Esophagus squamous epithelium (tissue), 5 donors: ENCODE data around the gene N4BP2L2. TPM values are rescaled to one million over a fixed set of nuclear protein-coding genes. Genes with fewer than 3 reads are reported as not detected.

Experiments
- DNase-seq: peaks from one replicate; lab custom pipeline; 2025; lab: John Stamatoyannopoulos, UW
- H3K27ac ChIP-seq, 4 donors: fragments of 200-600 bp; sonication (generic); one replicate each; pipeline ENCODE4 v1.5.1; 2016 to 2019; ENCODE audit warnings: mild to moderate bottlenecking in 1 of 4
- H3K27me3 ChIP-seq, 4 donors: fragments of 200-600 bp; sonication (generic); 1 replicate in 3 of 4; 2 replicates in 1 of 4; pipeline versions ENCODE4 v1.5.1 to v1.6.0; 2017 to 2021; ENCODE audit warnings: antibody characterized with exemption in 1 of 4
- H3K36me3 ChIP-seq, 3 donors: fragments of 200-600 bp; sonication (generic); one replicate each; pipeline ENCODE4 v1.5.1; 2016 to 2019
- H3K4me1 ChIP-seq, 3 donors: fragments of 200-600 bp; sonication (generic); one replicate each; pipeline ENCODE4 v1.5.1; 2017 to 2019
- H3K4me3 ChIP-seq, 4 donors: fragments of 200-600 bp; sonication (generic); 1 replicate in 3 of 4; 2 replicates in 1 of 4; pipeline ENCODE4 v1.5.1; 2016 to 2019; ENCODE audit warnings: mild to moderate bottlenecking in 2 of 4, moderate library complexity in 1 of 4
- H3K9me3 ChIP-seq, 3 donors: fragments of 200-600 bp; sonication (generic); one replicate each; pipeline ENCODE4 v1.5.1; 2016 to 2019
- CTCF ChIP-seq, 6 experiments: fragments of 450-650 bp in 4 of 6; fragments of 200-600 bp in 2 of 6; sonication (generic) in 2 of 6; IDR thresholded peaks; one replicate each; pipeline ENCODE4 v1.5.1; 2016 to 2019; ENCODE audit warnings: antibody characterized with exemption in 6 of 6, mild to moderate bottlenecking in 4 of 6, moderate library complexity in 4 of 6
- POLR2A ChIP-seq, 4 donors: fragments of 450-650 bp; IDR thresholded peaks; one replicate each; pipeline ENCODE4 v1.6.1; 2017; ENCODE audit warnings: antibody characterized with exemption in 4 of 4, mild to moderate bottlenecking in 4 of 4, moderate library complexity in 3 of 4
- WGBS, 2 donors: methylation state at CpG; one replicate each; pipeline ENCODE4 v1.1.5; 2018; 5-methylcytosine and 5-hydroxymethylcytosine counted together
- intact Hi-C: fragments of 100-400 bp; cut with DNase I; formaldehyde crosslinking; loops from one replicate; pipeline ENCODE4 v1.15.0; 2022
- total RNA-seq, 4 donors: library from RNA; depleted of rRNA; stranded (reverse); fragments of >200 nt; gene quantifications; one replicate each; pipeline ENCODE4 v1.1.0, GENCODE V29; 2016
- donor health status: DM: yes; HTN: yes; CAD: no.

Gene N4BP2L2
- total RNA-seq, 4 donors from 2014 or later = 32.8 to 136 (median 50.3) TPM

- H3K27me3 ChIP-seq = peaks cover 0 to 2% (median 0%) of the 10 kb centered on the region in 4 donors
- TF ChIP-seq CTCF (IDR thresholded peaks at IDR 0.05) = no peak
- no peak for TF ChIP-seq POLR2A (IDR thresholded peaks at IDR 0.05)
- no peaks in the 10 kb centered on the region for H3K9me3 ChIP-seq
- 82 to 89% methylated on average over 2 of the region's 2 CpGs for WGBS, 2 donors
- H3K4me3 ChIP-seq = no peak overlapping the region
- no peaks in the 10 kb centered on the region for H3K36me3 ChIP-seq
- peaks cover 3 to 11% (median 6%) of the 10 kb centered on the region in 3 donors for H3K4me1 ChIP-seq
- no peak for DNase-seq
- intact Hi-C loops = no loop called here
- H3K27ac ChIP-seq = no peak overlapping the region
Measured at GRCh38 chr13:32542221-32542620, 3.6 kb upstream of the N4BP2L2 start.

GRCh38 chr13:32538143-32538620 lies 413 bp downstream of the N4BP2L2 start:
- peaks cover 9 to 51% (median 15%) of the 10 kb centered on the region in 3 donors for H3K4me1 ChIP-seq
- no peak for TF ChIP-seq CTCF (IDR thresholded peaks at IDR 0.05)
- no peak for TF ChIP-seq POLR2A (IDR thresholded peaks at IDR 0.05)
- intact Hi-C loops = loop anchor here (10.0 kb wide), 1 partner anchor 47 kb away; the partner anchor contains the start of gene PDS5B
- H3K4me3 ChIP-seq = peak overlapping the region; percentile 53 to 92 (median 74)
- no peak for DNase-seq
- H3K9me3 ChIP-seq = no peaks in the 10 kb centered on the region
- peaks cover 0 to 19% (median 0%) of the 10 kb centered on the region in 3 donors for H3K36me3 ChIP-seq
- no peaks in the 10 kb centered on the region for H3K27me3 ChIP-seq
- WGBS, 2 donors = 0% methylated on average over 23 of the region's 23 CpGs
- peak overlapping the region; percentile 88 to 99 (median 94) for H3K27ac ChIP-seq

GRCh38 chr13:32537580-32538142 lies 934 bp downstream of the N4BP2L2 start:
- TF ChIP-seq POLR2A (IDR thresholded peaks at IDR 0.05) = no peak
- no peak for TF ChIP-seq CTCF (IDR thresholded peaks at IDR 0.05)
- DNase-seq = no peak
- H3K4me3 ChIP-seq = peak overlapping the region; percentile 53 to 92 (median 74)
- H3K27me3 ChIP-seq = no peaks in the 10 kb centered on the region
- intact Hi-C loops = loop anchor here (10.0 kb wide), 1 partner anchor 47 kb away; the partner anchor contains the start of gene PDS5B
- peak overlapping the region; percentile 88 to 99 (median 94) for H3K27ac ChIP-seq
- no peaks in the 10 kb centered on the region for H3K9me3 ChIP-seq
- H3K36me3 ChIP-seq = peaks cover 0 to 19% (median 0%) of the 10 kb centered on the region in 3 donors
- H3K4me1 ChIP-seq = peaks cover 9 to 56% (median 17%) of the 10 kb centered on the region in 3 donors
- 23 to 38% methylated on average over 12 to 21 of the region's 22 CpGs for WGBS, 2 donors

GRCh38 chr13:32535748-32536147 lies 2.8 kb downstream of the N4BP2L2 start:
- Histone ChIP-seq H3K4me1 (peaks cover 15 to 76% (median 30%) of the 10 kb centered on the region in 3 donors), H3K27ac (no peak overlapping the region), H3K36me3 (peaks cover 0 to 19% (median 0%) of the 10 kb centered on the region in 3 donors), H3K4me3 (no peak overlapping the region), H3K27me3 (no peaks in the 10 kb centered on the region), H3K9me3 (no peaks in the 10 kb centered on the region)
- intact Hi-C loops = loop anchor here (10.0 kb wide), 1 partner anchor 49 kb away; the partner anchor contains the start of gene PDS5B
- no peak for DNase-seq
- WGBS, 2 donors = 87 to 93% methylated on average over 2 of the region's 2 CpGs
- TF ChIP-seq CTCF (IDR thresholded peaks at IDR 0.05) (no peak), POLR2A (IDR thresholded peaks at IDR 0.05) (no peak)

- intact Hi-C loops = loop anchor here (10.0 kb wide), 1 partner anchor 50 kb away; the partner anchor contains the start of gene PDS5B
- TF ChIP-seq POLR2A (IDR thresholded peaks at IDR 0.05) = no peak
- no peak for TF ChIP-seq CTCF (IDR thresholded peaks at IDR 0.05)
- Histone ChIP-seq H3K27me3 (no peaks in the 10 kb centered on the region), H3K36me3 (peaks cover 0 to 19% (median 0%) of the 10 kb centered on the region in 3 donors), H3K27ac (no peak overlapping the region), H3K9me3 (no peaks in the 10 kb centered on the region), H3K4me1 (peaks cover 15 to 82% (median 34%) of the 10 kb centered on the region in 3 donors), H3K4me3 (peak overlapping the region in 1 of 4 donors; percentile 12)
- WGBS, 2 donors = 39 to 63% methylated on average over 1 of the region's 1 CpG
- DNase-seq = no peak
Measured at GRCh38 chr13:32535115-32535514, 3.5 kb downstream of the N4BP2L2 start.
